Measurements from ENCODE around the gene TENM4.

Gene TENM4

GRCh38 chr11:78763664-78764063, 677.2 kb downstream of the TENM4 start:
- TF ChIP-seq, protein P1, sequence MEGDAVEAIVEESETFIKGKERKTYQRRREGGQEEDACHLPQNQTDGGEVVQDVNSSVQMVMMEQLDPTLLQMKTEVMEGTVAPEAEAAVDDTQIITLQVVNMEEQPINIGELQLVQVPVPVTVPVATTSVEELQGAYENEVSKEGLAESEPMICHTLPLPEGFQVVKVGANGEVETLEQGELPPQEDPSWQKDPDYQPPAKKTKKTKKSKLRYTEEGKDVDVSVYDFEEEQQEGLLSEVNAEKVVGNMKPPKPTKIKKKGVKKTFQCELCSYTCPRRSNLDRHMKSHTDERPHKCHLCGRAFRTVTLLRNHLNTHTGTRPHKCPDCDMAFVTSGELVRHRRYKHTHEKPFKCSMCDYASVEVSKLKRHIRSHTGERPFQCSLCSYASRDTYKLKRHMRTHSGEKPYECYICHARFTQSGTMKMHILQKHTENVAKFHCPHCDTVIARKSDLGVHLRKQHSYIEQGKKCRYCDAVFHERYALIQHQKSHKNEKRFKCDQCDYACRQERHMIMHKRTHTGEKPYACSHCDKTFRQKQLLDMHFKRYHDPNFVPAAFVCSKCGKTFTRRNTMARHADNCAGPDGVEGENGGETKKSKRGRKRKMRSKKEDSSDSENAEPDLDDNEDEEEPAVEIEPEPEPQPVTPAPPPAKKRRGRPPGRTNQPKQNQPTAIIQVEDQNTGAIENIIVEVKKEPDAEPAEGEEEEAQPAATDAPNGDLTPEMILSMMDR (IDR thresholded peaks at IDR 0.05; ENCODE audit: low read depth, low read length), result no peak
- no peak for DNase-seq (ENCODE audit: extremely low read depth, low read depth)

DNA sequence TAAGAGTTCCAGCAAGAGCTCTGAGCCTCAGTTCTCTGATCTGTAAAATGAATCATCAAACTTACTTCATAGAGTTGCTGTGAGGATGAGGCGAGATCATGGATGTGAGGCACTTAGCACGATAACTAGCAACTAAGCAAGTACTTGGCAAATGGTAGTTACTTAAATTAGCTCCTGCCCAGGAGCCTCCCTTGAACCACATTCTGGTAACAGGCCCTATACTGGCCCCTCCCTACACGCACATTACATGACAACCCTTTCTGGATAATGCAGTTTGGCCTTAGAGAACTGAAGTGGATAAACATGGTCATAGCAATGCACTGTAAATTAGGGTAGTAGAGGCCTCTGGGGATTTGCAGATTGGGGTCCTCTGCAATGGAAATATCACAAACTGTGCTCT, 678.7 kb downstream of the TENM4 start:
- TF ChIP-seq, protein P1 (IDR thresholded peaks at IDR 0.05; ENCODE audit: low read depth, low read length), result no peak
- DNase-seq (ENCODE audit: extremely low read depth, low read depth), result no peak

- TF ChIP-seq, protein P1 (IDR thresholded peaks at IDR 0.05; ENCODE audit: low read depth, low read length), result no peak
- DNase-seq (ENCODE audit: extremely low read depth, low read depth), result no peak
Measured at GRCh38 chr11:78759071-78759470, 681.8 kb downstream of the TENM4 start.

DNA sequence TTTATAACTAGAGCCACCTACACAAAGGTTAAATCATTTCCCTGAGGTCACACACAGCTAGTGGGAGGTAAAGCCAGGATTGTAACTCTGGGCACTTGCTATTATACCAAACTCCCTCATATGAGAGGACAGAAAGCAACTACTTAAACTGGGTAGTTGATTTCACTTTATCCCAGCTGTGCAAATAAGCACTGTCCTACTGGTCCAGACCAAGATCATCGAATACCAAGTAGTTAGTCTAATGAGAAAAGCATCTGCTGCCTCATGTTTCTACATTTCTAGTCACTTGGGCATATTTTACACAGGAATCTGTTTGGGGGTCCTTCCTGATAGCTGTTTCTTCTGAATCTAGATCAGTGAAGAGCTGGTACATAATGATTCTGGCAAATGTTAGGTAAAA, 687.5 kb downstream of the TENM4 start:
- TF ChIP-seq, protein P1 (IDR thresholded peaks at IDR 0.05; ENCODE audit: low read depth, low read length), result no peak
- DNase-seq (ENCODE audit: extremely low read depth, low read depth), result no peak

GRCh38 chr11:78752494-78752893, 688.3 kb downstream of the TENM4 start:
- TF ChIP-seq, protein P1 (IDR thresholded peaks at IDR 0.05; ENCODE audit: low read depth, low read length), result no peak
- no peak for DNase-seq (ENCODE audit: extremely low read depth, low read depth)

DNA sequence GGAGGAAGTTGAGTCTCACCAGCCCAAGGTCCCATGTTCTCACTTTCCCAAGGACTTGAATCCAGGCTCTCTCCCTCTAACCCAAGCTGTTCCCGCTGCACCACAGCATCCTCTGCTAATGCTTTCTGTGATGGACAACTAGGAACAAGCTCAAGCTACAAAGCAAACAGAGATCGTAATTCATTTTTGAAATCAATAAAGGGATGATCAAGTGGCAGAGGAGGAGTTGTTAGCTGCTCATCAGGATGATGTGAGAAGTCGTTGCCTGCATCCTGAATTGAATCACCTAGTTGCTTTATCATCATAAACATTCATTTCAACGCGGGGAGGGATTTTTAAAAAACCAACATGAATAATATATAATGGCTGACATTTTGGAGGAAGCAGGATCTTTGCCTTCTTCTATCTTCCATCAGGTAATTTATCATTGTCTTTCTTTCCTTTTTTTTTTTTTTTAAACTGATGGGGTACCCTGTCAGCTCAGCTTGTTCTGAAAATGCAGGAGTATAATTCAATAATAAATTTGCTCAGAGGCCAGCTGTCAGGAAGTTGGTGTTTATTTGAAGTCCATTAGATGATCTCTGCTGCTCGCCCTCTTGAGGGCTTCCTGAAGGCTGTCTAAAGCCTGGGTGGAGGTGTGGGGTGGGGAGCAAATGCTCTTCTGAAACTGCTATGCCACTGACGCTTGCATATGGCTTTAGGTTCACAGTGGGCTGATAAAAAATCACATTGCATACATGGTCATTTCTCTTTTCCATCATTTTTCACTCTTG, 691.7 kb downstream of the TENM4 start:
- TF ChIP-seq, protein P1 (IDR thresholded peaks at IDR 0.05; ENCODE audit: low read depth, low read length), result no peak
- DNase-seq (ENCODE audit: extremely low read depth, low read depth), result no peak

DNA sequence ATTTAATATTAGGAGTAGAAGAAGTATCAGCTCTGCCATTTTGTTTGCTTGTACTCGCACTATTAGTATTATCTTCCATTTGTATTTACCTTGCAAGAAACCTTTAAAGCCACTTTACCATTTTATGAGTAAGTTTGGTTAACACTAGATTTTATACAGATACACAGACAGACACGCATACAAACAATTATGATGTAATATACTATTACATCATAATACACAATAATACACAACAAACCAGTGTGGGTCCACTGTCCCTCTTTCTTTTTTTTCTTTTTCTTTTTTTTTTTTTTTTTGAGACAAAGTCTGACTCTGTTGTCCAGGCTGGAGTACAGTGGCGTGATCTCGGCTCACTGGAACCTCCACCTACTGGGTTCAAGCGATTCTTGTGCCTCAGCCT, 695.9 kb downstream of the TENM4 start:
- DNase-seq (ENCODE audit: extremely low read depth, low read depth), result no peak
- TF ChIP-seq, protein P1 (IDR thresholded peaks at IDR 0.05; ENCODE audit: low read depth, low read length), result no peak

Data from AG09319 (cell line).